Thyroid gland (tissue), 4 donors: ENCODE results near the gene DNAH8. TPM values are rescaled to one million over a fixed set of nuclear protein-coding genes. Genes with fewer than 3 reads are reported as not detected.

ENCODE experiments used
- DNase-seq, 2 donors: peaks; one replicate each; pipeline ENCODE4 v3.0.0-alpha.2; 2019
- H3K27ac ChIP-seq, 3 donors: fragments of 200-600 bp; sonication (generic); 1 replicate in 2 of 3; 2 replicates in 1 of 3; pipeline ENCODE4 v1.5.1; 2016 to 2019; ENCODE audit warnings: mild to moderate bottlenecking in 1 of 3, moderate library complexity in 1 of 3
- H3K27me3 ChIP-seq: fragments of 200-600 bp; sonication (generic); one replicate; pipeline ENCODE4 v1.5.1; 2019
- H3K36me3 ChIP-seq, 2 donors: fragments of 200-600 bp; sonication (generic); one replicate each; pipeline ENCODE4 v1.5.1; 2016 to 2019
- H3K4me1 ChIP-seq, 2 donors: fragments of 200-600 bp; sonication (generic); one replicate each; pipeline ENCODE4 v1.5.1; 2017 to 2019
- H3K4me3 ChIP-seq, 3 donors: fragments of 200-600 bp; sonication (generic); replicated peaks in 1 of 3; 1 replicate in 2 of 3; 2 replicates in 1 of 3; pipeline ENCODE4 v1.5.1; 2016; ENCODE audit warnings: mild to moderate bottlenecking in 1 of 3
- H3K9me3 ChIP-seq: fragments of 200-600 bp; sonication (generic); one replicate; pipeline ENCODE4 v1.5.1; 2017
- CTCF ChIP-seq, 6 experiments: fragments of 200-600 bp in 3 of 6; fragments of 450-650 bp in 3 of 6; sonication (generic) in 3 of 6; IDR thresholded peaks; one replicate each; pipeline ENCODE4 v1.5.1; 2016 to 2019; ENCODE audit warnings: antibody characterized with exemption in 6 of 6, mild to moderate bottlenecking in 2 of 6, inconsistent platforms in 1 of 6, moderate library complexity in 1 of 6
- POLR2A ChIP-seq, 2 donors: fragments of 450-650 bp; IDR thresholded peaks; one replicate each; pipeline ENCODE4 v1.6.1; 2017; ENCODE audit warnings: antibody characterized with exemption in 2 of 2, mild to moderate bottlenecking in 2 of 2, moderate library complexity in 1 of 2
- WGBS, 2 donors: methylation state at CpG; one replicate each; pipeline ENCODE4 v1.1.5; 2017; 5-methylcytosine and 5-hydroxymethylcytosine counted together
- intact Hi-C: fragments of 100-400 bp; cut with DNase I; formaldehyde crosslinking; loops from one replicate; pipeline ENCODE4 v1.15.1; 2023
- small RNA-seq: library from RNA; depleted of rRNA; stranded (forward); fragments of <200 nt; gene quantifications from one replicate; pipeline ENCODE3, GENCODE V24; 2016
- total RNA-seq, 4 donors: library from RNA; depleted of rRNA; stranded (reverse); fragments of >200 nt; gene quantifications; one replicate each; pipeline ENCODE4 v1.2.3, GENCODE V29; 2016

Gene DNAH8
- total RNA-seq, 4 donors from 2014 or later, result 0.04 to 4.8 (median 0.12) TPM

DNA sequence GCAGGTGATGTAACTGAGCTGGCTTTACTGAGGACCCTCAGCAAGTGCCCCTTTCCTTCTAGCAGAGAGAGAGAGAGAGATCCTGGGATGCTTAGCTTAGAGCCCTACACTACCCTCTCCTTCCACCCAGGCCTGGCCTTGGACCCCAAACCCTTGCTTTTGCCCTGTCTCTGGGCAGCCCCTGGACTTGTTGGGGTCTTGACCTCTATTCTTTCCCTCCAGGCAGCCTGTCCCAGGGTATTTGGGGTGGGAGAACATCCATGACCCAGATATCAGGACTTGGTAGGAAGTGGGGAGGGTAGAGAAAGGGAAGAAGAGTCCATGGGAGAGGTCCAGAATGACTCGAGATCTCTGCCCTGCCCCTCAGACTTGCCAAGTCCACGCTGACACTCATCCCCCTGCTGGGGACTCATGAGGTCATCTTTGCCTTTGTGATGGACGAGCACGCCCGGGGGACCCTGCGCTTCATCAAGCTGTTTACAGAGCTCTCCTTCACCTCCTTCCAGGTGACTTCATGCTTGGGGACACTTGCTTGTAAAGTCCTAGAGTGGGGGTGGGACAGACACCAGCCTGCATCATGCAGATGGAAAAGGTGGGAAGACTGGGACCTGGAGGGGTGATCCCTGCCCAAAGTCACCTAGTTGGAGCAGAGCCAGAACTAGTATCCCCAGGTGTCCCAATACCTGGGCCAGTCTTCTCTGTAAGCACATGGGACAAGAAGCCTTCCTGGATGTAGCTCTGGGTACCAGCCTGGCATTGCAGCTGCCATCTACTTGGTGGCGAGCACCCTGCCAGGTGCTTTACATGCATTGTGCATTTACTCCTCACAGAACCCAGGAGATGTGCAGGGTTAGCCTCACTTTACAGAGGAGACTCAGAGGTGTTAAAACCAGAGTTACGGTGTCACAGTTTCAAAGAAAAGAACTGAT lies 364.4 kb downstream of the DNAH8 start:
- Histone ChIP-seq H3K9me3 (no peaks in the 10 kb centered on the region), H3K27ac (no peak overlapping the region), H3K36me3 (no peaks in the 10 kb centered on the region), H3K4me1 (no peaks in the 10 kb centered on the region), H3K4me3 (no peak overlapping the region), H3K27me3 (no peaks in the 10 kb centered on the region)
- DNase-seq, result no peak
- 70 to 79% methylated on average over 8 of the region's 8 CpGs for WGBS, 2 donors
- TF ChIP-seq CTCF (IDR thresholded peaks at IDR 0.05) (no peak), POLR2A (IDR thresholded peaks at IDR 0.05) (no peak)
- intact Hi-C loops, result no loop called here

Small RNA genes within 50 kb of the gene (small RNA-seq; reads per million reads assigned to genes)
- gene AL034345.1 (not detected), gene RF00393 (not detected)

Other genes starting within 250 kb of the DNAH8 start
- 10 to 100 TPM; 17.3 to 32.0 (median 27.4) TPM for gene BTBD9, start 75.4 kb upstream of the DNAH8 start, total RNA-seq
- 100 to 1,000 TPM in 2 of 4 donors, 10 to 100 TPM in 2; 90.0 to 105 (median 96.7) TPM for gene GLO1, start 12.2 kb upstream of the DNAH8 start, total RNA-seq